ENCODE data around the gene MAP4K3.

Gene MAP4K3

DNA sequence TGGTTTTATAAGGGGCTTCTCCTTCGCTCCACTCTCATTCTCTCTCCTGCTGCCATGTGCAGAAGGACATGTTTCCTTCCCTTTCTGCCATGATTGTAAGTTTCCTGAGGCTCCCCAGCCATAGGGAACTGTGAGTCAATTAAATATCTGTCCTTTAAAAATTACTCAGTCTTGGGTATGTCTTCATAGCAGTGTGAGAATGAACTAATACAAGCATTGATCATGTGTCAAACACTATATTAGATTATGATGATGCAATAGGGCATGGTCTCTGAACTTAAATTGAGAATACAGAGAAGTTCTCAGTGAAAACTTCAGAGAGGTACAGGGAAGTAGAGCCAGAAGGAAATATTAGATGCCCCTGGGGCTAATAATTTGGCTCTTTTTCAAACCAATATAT lies 5.9 kb upstream of the MAP4K3 start:
- no peak for DNase-seq

DNA sequence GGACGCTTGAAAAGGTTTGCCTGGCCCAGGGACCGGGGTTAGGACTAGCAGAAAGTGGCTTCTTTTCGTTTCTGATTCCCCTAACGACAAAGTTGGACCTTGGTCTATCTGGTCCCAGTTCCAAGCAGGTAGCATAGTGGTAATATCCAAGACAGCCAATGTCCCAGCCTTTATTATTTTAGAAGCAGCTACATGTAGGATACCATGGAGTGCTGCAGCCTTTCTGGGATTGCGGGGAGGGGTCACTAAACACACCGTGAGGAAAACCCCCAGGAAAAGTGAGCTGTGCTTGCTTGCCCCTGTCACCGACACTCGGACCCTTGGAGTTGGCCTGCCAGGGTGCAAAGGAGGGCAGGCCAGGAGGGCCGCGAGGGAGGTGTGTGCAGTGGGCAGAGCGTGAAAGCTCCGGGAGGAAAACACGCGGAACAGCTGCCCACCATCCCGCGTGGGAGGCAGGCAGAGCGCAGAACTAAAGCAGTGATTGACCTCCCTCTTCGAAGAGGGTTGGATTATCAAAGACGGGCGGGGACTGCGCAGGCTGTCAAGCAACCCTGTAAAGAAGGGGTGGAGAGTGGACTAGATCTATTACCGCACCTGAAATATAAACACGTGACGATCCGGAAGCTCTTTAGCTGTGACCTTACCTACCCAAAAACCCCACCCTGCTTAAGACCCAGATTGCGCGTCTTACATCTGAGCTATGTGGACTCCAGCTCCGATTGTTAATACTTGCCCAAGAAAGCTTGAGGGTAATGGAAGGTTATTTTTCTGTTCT lies 624 bp upstream of the MAP4K3 start:
- DNase-seq: no peak

DNA sequence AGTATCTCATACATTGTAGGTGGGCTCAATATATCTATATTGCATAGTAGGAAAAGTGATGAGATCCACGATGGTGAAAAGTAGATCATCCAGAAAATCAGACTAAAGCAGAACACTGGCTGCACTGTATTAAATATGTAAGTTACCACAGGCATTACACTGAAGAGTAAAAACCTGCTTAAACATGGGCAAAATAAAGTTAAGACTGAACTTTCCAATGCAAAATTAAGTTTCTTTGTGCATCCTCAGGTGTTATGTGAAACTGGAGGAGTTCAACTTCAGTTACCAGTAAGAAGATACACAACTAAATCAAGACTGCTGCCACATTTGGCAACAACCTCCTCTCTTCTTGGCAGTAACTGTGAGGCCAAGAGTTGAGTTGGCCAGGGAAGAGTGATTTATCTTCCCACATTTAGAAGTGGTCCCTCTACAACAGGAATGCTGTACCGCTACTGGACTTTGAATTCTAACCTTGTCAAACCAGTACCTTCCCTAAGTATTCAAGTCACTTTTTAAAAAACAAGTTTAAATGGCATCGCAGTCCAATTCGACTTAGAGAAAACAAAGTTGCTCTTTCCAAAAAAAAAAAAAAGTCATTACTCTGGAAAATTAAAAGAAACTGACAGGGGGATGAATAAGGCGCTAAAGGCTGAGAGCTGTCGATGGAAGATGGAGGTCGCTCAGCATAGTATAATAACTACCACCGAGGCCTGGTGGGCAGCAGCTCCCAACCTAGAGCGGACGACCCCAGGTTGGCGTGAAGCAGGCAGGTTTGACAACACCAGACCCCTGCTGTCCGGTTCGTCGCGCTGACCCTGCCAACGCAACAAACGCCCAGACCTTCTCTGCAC lies 1.1 kb downstream of the MAP4K3 start:
- DNase-seq: no peak

DNA sequence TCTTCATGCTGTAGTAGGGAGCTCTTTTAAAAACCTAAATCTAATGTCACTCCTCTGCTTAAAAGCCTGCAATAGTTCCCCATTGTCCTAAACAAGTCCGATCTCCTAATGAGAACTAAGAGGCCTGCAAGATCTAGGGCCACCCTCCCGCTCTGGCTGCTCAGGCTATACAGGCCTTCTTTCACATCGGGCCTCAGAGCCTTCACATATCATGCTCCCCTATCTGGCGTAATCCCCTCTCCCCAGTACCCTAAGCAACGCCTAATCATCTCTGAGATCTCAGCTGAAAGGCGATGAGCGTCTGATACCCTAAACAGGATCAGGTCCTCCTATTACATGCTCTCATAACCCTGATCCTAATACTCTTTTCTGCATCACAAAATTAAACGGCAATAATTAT lies 1.9 kb downstream of the MAP4K3 start:
- DNase-seq: no peak

DNA sequence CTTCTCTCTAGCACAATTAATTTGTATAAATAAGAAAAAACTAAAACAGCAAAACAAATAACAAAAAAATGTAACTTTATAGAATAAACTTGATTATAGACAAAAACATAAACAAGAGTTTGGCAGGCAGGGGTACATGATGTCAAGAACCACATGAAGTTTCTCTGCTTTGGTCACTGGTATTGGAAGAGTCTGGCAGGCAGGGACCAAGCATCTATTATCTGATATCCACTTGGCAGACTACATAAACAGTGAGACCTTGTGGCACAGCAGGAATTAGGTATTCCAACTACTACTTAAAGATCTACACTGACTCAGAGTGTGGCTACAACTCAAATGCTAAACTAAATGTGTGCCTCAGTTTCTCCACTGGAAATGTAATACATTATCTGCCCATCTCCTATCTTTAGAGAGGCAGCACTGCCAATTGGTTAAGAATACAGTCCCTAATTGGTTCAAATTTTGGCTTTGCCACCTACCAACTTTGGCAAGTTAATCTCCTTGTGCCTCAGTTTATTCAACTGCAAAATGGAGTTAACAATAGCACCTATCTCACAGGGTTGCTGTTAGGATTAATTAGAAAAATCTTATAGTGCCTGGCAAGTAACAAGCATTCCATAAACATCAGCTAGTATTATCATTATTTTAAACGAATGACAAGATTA lies 2.7 kb downstream of the MAP4K3 start:
- no peak for DNase-seq

DNA sequence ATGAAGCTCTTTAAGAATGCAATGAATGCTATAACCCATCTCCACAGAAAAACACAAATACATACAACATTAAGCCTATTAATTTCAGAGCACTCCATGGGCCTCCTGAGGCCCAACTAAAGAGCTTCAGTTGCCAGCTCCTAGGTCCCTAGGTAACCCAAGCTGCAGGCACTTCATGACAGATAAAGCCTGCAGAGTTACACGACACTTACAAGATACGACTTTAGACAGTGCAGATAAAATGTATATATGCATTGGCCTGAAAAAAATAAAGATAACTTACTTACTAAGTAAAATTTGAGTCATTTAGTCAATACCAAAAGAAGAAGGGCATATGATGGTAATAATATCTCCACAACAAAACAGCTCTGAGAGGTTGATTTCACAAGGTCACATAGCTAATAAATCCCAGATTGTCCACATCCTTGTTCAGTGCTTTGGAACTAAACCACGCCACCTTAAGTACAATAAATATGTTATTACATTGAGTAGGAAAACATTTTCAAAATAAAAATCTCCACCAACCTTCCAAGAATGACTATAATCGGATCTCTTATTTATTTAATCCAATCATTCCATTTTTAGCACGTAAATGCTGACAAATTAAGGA lies 3.4 kb downstream of the MAP4K3 start:
- DNase-seq: no peak

DNA sequence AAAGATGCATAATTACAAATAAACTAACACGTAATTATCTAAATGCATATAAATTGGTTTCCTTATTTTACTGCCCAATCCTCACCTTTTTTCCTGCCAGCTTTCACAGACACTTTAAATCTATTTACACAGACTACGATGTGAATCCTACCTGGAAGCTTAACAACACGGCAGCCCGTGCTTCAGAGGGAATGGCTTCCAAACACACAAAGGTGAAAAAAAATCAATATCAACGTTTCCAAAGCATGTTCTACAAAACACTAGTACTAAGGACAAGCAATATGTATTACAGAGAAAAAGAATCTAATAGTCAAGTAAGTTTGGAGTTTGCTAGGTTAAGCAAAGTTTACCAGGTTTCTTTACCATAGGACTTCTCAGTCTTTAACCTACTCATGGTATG lies 4.4 kb downstream of the MAP4K3 start:
- no peak for DNase-seq

DNA sequence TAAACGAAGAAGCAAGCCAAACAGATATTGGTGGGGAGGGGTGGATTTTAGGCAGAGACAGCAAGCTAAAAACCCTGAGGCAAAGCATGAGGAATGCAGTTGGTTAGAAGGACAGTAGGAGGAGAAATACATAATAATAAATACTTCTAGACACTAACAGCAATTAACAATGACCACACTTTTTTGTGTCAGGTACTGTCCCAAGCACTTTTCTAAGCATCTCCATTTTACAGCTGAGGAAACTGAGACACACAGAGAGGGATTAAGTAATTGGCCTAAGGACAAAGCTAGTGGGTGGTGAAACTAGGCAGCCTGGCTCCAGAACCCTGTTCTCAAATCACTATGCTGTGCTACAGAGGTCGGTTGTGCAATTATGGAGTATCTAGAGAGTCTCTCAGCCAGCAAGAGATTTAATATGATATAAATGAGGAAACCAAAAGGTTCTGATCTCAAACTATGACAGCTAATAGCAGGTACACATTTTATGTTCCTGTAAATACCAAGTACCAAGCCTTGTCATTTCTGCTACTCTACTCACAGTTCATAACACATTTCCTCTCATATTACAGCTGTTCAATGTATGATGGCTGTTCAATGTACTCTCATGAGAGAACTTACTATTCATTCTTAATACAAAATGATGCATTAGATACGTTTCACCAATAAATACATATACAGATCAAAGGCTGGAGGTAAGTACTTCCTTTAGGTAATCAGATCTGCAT lies 5.3 kb downstream of the MAP4K3 start:
- no peak for DNase-seq

DNA sequence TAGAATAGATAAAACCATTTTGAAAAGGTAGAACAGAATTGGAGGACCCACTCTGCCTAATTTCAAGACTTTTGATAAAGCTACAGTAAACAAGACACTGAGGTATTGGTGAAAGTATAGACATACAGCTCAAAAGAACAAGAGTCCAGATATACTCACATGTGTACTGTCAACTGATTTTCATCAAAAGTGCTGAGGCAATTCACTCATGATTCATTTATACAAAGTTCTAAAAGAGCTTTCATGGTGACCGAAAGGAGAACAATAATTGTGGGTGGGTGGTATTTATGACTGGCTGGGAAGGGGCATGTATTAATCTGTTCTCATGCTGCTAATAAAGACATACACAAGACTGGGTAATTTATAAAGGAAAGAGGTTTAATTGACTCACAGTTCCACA lies 7.3 kb downstream of the MAP4K3 start:
- no peak for DNase-seq

DNA sequence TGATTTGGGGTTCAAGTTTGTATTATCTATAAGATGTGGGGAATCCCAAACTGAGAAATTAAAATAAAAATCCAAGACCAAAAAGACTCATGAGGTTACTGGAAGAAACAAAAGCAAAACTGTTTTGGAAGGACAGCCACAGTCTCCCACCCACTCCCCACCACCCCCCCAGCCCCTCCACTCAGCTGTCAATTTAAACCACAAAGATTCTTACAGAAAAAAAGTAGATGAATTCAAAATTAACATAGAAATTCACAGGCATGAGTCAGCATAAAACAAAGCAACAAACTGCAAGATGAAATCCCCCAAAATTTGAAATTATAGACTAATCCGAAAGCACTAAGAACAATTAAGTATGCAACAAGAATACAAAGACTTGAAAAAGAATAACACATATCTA lies 12.1 kb downstream of the MAP4K3 start:
- DNase-seq: no peak

DNA sequence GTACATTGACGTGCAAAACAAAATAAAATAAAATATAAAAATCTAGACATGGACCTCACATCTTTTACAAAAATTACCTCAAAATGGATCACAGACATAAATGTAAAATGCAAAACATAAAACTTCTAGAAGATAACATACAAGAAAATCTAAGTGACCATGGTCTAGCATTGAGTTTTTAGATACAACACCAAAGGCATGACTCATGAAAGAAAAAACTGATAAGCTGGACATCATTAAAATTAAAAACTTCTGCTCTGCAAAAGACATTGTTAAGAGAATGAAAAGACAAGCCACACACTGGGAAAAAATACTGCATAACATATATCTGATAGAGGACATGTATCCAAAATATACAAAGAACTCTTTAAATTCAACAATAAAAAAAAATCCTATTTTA lies 14.4 kb downstream of the MAP4K3 start:
- DNase-seq: no peak

DNA sequence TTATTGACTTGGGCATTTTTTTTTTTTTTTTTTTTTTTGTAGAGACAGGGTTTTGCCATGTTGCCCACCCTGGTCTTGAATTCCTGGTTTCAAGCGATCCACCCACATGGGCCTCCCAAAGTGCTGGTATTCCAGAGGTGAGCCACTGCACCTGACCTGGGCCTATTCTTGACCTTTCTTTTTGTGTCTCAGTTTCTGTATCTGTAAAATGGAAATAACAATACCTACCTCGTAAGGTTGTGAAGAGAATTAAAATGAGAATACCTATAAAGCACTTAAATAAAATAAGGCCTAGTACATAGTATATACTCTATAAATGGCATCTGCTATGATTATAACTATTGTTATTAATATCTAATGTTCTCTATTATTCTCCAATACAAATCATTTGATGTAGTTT lies 15.7 kb downstream of the MAP4K3 start:
- no peak for DNase-seq

DNA sequence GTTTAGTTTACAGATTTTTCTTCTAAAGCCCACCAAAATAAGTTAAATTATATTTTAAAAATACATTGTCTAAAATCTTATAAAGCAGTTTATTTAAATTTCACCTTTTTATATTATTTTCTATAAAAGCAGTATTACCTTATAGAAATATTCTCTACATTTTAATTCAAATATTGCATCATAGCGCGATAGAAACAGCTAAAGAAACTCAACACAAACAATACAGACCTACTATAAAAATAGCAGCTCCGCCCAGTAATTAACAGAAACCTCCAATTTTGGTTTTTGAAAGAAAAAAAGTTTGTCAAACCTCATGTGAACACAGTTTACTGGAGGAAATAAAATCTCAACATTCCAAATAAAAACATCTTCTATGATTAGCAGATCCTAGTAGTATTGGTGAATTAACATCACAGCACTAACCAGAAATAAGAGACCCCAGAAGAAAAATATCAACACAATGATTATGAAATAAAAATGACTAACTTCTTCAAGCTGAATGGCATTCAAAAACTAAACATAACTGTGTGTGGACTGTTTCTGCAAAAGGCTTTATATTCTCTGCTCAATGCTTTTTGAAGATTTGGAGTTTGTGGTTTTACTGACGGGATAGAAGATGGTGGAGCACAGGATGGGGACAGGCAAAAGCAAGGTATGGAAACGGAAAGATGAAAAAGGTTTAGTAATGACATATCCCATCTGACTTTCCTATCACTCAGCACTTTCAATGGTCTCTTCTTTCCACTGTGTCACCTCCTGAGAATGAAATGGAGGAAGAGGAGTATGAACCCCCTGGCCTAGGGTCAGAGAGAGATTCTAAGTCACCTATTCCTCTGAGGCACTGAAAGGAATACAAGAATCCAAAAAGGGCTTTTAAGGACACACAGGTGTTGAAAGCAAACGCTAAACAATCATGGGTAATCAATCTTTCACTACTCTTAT lies 17.5 kb downstream of the MAP4K3 start:
- DNase-seq: no peak

DNA sequence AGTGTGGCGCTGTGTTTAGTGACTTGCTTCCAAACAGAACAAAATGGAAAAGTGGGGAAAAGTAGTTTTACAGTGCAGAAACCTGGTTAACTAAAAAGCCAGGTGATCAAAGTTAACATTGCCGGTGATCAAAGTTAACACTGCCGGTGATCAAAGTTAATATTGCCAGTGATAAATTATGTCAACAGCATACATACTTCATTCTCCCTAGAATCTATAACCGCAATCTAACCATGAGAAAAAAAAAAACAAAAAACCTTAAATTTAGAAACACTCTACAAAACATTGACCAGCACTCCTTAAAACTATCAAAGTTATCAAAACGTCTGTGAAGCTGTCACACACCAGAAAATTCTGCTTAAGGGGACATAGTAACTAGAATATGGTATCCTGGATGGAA lies 18.6 kb downstream of the MAP4K3 start:
- DNase-seq: no peak

DNA sequence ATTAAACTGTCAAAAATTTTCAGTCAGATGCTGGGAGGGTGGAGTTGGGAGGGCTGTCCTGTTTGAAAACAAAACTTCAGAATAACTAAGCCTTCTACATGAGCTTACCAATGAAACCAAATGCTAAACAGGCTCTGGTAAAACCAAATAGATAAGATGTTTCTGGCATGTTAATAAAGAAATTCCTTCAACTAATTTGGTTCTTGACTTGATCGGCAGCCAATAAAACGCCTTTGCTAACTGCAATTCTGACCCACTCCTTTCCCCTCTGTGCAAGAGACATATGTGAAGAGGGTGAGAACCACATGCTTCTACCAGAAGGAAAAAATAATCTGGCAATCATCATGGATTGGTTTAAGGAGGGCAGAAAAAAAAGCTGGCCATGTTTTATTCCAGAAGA lies 20.9 kb downstream of the MAP4K3 start:
- DNase-seq: no peak

DNA sequence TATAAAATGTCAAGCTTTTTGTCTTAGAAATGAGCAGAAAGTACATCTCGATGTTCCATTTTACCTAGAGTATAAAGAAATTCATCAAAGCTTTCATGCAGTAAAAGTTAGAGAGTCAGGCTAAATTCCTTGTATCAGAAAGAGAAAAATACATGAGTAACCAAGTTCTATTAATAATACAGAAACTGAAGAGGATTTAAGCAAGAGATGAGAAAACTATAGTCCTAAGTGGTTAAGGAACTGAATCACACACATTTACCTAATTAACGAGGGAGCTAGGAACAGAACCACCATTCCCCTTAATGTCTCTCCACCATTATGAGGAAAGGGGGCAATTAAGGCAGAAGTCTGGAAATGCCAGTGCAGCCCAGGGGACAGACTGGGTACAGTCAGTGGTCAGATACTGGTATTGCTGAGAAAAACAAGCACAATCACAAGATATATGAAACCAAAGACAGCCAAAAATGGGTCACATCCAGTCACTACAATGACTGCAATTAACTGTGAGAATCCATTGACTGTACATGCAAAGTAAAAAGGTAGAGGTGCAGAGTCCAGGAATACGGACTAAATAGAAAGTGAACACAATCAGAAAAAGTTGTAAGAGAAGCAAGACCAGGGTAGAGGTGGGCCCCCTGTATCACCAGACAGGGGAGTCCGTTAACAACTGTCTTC lies 23.9 kb downstream of the MAP4K3 start:
- no peak for DNase-seq

DNA sequence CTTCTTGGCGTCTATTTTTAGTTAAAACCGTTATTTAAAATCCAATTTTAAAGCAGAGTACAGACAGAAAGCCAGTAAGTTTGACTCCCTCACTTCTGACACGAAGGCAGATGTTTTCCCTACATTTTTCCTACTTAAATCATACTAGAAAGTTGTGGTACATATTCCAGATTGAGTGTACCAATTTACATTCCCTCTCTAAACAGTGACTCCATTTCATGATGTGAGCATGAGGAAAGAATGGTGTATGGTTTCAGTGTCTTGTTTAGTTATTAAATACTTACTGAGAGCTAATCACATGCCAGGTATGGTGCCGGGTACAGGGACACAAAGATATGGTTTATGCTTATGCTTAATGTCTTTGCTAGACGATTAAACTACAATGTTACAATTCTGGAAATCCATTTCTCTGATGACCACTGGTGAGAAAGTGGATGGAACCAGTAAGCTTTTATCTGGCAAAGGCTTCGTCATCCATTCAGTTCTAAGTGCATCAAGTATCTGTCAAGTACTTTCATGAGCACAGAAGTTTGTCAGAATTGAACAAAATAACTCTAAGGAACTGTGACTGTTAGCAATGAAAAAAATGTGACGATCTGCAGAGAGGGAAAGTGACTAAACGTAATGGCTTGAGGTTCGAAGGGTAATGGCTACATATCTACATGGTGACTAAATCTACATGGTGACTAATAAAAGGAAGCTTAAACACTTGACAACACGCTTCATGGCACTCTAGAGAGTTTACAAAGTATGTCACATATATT lies 25.7 kb downstream of the MAP4K3 start:
- no peak for DNase-seq

DNA sequence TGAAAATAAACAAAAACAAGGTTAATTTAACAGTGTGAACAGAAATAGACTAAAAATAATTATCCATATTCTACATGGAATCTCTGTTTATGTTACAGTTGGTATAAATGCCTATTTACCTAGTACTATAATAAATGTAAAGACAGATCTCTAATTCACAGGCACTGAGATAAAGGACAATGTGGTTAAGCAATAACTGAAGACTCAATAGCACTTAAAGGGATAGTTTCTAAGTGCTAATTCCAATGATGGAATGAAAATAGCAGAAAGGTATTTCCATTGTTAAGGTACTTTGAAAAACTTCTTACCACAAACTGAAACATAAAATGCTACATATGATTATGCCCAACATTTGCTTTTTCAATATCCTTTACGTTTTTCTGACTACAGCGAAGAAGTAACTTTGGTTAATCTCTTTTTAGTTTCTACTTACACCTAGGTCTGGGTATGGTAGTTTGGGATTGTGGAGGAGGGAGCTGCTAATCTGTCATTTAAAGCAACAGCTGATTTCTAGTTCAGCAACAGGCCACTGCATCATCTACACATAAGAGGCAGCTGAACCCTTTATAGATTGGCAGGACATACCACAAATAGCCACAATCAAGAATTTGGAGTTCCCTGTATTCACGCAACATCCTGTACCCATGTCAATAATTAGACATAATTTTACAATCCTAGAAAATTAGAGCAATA lies 27.2 kb downstream of the MAP4K3 start:
- DNase-seq: no peak

DNA sequence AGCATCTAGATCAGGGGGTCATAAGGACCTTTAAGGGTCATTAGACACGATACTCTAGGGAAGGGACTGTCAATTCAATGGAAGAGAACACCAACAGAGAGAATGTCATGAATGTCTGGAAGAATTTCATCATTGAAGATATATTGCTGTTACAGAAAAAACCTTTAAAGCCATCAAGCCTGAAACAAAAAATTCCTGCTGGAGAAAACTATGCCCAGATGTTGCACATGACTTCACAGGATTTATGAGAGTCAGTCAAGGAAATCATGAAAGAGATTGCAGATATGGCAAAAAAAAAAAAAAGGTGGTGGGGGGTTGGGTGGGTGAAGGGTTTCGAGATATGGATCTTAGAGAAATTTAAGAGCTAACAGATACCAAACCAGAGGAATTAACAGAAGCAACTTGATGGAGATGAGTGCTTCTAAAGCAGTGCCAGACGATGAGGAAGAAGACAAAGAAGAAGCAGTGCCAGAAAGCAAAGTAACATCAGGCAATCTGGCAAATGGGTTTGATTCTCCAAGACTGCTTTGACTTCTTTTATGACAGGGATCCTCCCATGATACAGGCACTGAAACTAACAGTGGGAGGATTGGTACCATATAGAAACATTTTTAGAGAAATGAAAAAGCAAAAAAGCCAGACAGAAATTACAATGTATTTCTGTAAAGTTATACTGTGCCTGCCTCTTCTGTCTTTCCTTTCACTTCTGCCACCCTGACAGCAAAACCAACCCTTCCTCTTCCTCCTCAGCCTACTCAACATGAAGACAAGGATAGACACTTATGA lies 28.5 kb downstream of the MAP4K3 start:
- DNase-seq: no peak

Measured in NCI-H1048 (cell line).